Breast epithelium (tissue), 3 donors: ENCODE measurements around the gene SLC5A12.

Experiments
- POLR2A ChIP-seq: fragments of 450-650 bp; IDR thresholded peaks from one replicate; pipeline ENCODE4 v1.6.1; 2016; ENCODE audit warnings: antibody characterized with exemption, mild to moderate bottlenecking, moderate library complexity
- POLR2AphosphoS5 ChIP-seq, 3 donors: sonication (generic); formaldehyde crosslinking; IDR thresholded peaks; one replicate each; pipeline ENCODE4 v1.6.1; 2017; ENCODE audit warnings: antibody characterized with exemption in 3 of 3
- TF ChIP-seq, protein P1 (sequence below), 3 donors: fragments of 450-650 bp; IDR thresholded peaks; one replicate each; pipeline ENCODE4 v1.5.1; 2016 to 2017; ENCODE audit warnings: antibody characterized with exemption in 3 of 3, mild to moderate bottlenecking in 3 of 3, moderate library complexity in 3 of 3

DNA sequence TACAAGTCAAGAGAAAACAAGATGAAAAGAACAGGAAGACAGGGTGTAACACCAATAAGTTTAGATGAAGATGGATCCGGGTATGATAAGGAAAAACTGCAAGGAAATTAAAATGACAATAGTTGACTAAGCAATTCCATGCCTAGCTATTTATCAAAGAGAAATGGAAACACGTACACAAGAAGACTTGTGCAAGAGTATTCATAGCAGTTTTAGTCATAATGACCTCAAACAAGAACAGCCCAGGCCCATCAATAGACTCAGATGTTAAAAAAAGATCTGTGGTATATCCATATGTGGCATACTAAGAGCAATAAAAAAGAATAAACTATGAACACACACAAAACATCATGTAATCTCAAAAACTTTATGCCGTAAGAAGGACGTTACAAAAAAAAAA is 33.2 kb downstream of the SLC5A12 start:
- TF ChIP-seq POLR2A = no peak
- no peak for TF ChIP-seq POLR2AphosphoS5 (IDR thresholded peaks at IDR 0.05)
- TF ChIP-seq, protein P1, sequence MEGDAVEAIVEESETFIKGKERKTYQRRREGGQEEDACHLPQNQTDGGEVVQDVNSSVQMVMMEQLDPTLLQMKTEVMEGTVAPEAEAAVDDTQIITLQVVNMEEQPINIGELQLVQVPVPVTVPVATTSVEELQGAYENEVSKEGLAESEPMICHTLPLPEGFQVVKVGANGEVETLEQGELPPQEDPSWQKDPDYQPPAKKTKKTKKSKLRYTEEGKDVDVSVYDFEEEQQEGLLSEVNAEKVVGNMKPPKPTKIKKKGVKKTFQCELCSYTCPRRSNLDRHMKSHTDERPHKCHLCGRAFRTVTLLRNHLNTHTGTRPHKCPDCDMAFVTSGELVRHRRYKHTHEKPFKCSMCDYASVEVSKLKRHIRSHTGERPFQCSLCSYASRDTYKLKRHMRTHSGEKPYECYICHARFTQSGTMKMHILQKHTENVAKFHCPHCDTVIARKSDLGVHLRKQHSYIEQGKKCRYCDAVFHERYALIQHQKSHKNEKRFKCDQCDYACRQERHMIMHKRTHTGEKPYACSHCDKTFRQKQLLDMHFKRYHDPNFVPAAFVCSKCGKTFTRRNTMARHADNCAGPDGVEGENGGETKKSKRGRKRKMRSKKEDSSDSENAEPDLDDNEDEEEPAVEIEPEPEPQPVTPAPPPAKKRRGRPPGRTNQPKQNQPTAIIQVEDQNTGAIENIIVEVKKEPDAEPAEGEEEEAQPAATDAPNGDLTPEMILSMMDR (IDR thresholded peaks at IDR 0.05) = no peak
